Thymus (tissue), 11 donors: ENCODE measurements around the gene PRDM16. TPM values are rescaled to one million over a fixed set of nuclear protein-coding genes. Genes with fewer than 3 reads are reported as not detected.

Experiments
- DNase-seq, 9 donors: peaks; one replicate each; pipeline ENCODE4 v3.0.0-alpha.2; 2013; ENCODE audit warnings: low spot score in 9 of 9, low read depth in 6 of 9, missing footprints in 1 of 9
- H3K27ac ChIP-seq, 2 donors: one replicate each; pipeline ENCODE4 v1.5.1; 2013; ENCODE audit warnings: control low read depth in 1 of 2, low read depth in 1 of 2, low read length in 1 of 2, mild to moderate bottlenecking in 1 of 2, moderate library complexity in 1 of 2
- H3K27me3 ChIP-seq, 2 donors: one replicate each; pipeline ENCODE4 v1.5.1; 2013; ENCODE audit warnings: low read length in 1 of 2; ENCODE audit not compliant: control insufficient read depth in 2 of 2, insufficient read depth in 1 of 2
- H3K36me3 ChIP-seq, 2 donors: one replicate each; pipeline ENCODE4 v1.5.1; 2013; ENCODE audit warnings: low read length in 1 of 2, mild to moderate bottlenecking in 1 of 2, moderate library complexity in 1 of 2; ENCODE audit not compliant: control insufficient read depth in 2 of 2, insufficient read depth in 2 of 2
- H3K4me1 ChIP-seq, 2 donors: one replicate each; pipeline ENCODE4 v1.5.1; 2013; ENCODE audit warnings: low read length in 2 of 2; ENCODE audit not compliant: control insufficient read depth in 2 of 2, insufficient read depth in 2 of 2
- H3K4me3 ChIP-seq, 2 donors: one replicate each; pipeline ENCODE4 v1.5.1; 2013; ENCODE audit warnings: low read length in 2 of 2, control low read depth in 1 of 2, mild to moderate bottlenecking in 1 of 2
- H3K9me3 ChIP-seq, 2 donors: one replicate each; pipeline ENCODE4 v1.5.1; 2013; ENCODE audit warnings: low read length in 1 of 2, mild to moderate bottlenecking in 1 of 2; ENCODE audit not compliant: control insufficient read depth in 2 of 2, insufficient read depth in 1 of 2
- WGBS: extraction: QIAGEN DNeasy Blood & Tissue Kit; methylation state at CpG from one replicate; pipeline ENCODE4 v1.1.7; 2013; 5-methylcytosine and 5-hydroxymethylcytosine counted together
- polyA plus RNA-seq: library from polyadenylated mRNA; stranded (reverse); fragments of 200-250 nt; gene quantifications from one replicate; pipeline ENCODE4 v1.2.3, GENCODE V29; 2013
- total RNA-seq: library from RNA; stranded (reverse); fragments of 120-200 nt; gene quantifications from one replicate; pipeline ENCODE4 v1.2.4, GENCODE V29; 2013
- donor health status: healthy.

Gene PRDM16
- total and polyA plus RNA-seq, 2 donors: 0.09 to 0.55 TPM

- H3K27ac ChIP-seq: no peak overlapping the region
- no peak overlapping the region for H3K4me3 ChIP-seq
- H3K27me3 ChIP-seq: no peaks in the 10 kb centered on the region
- no peaks in the 10 kb centered on the region for H3K4me1 ChIP-seq
- peaks cover 0 to 3% of the 10 kb centered on the region in 2 donors for H3K9me3 ChIP-seq
- DNase-seq: no peak
- no peaks in the 10 kb centered on the region for H3K36me3 ChIP-seq
- WGBS: 92% methylated on average over 17 of the region's 17 CpGs
Measured at GRCh38 chr1:3405974-3406867, 337.2 kb downstream of the PRDM16 start.

GRCh38 chr1:3407021-3407420, 338.0 kb downstream of the PRDM16 start:
- Histone ChIP-seq H3K36me3 (no peaks in the 10 kb centered on the region), H3K27me3 (no peaks in the 10 kb centered on the region), H3K27ac (no peak overlapping the region), H3K9me3 (peaks cover 0 to 3% of the 10 kb centered on the region in 2 donors), H3K4me3 (no peak overlapping the region), H3K4me1 (no peaks in the 10 kb centered on the region)
- 97% methylated on average over 12 of the region's 12 CpGs for WGBS
- no peak for DNase-seq

GRCh38 chr1:3408751-3409266, 339.8 kb downstream of the PRDM16 start:
- no peak overlapping the region for H3K4me3 ChIP-seq
- H3K36me3 ChIP-seq: no peaks in the 10 kb centered on the region
- H3K4me1 ChIP-seq: no peaks in the 10 kb centered on the region
- H3K9me3 ChIP-seq: peaks cover 0 to 3% of the 10 kb centered on the region in 2 donors
- WGBS: 95% methylated on average over 36 of the region's 36 CpGs
- no peak for DNase-seq
- H3K27me3 ChIP-seq: no peaks in the 10 kb centered on the region
- H3K27ac ChIP-seq: no peak overlapping the region

GRCh38 chr1:3409366-3410141, 340.6 kb downstream of the PRDM16 start:
- no peaks in the 10 kb centered on the region for H3K36me3 ChIP-seq

GRCh38 chr1:3410142-3410925, 341.3 kb downstream of the PRDM16 start:
- Histone ChIP-seq H3K36me3 (no peaks in the 10 kb centered on the region), H3K4me1 (no peaks in the 10 kb centered on the region), H3K9me3 (peaks cover 0 to 5% of the 10 kb centered on the region in 2 donors), H3K4me3 (no peak overlapping the region), H3K27me3 (no peaks in the 10 kb centered on the region), H3K27ac (no peak overlapping the region)
- 88% methylated on average over 21 of the region's 21 CpGs for WGBS
- no peak for DNase-seq

More at GRCh38 chr1:3409366-3410141, 340.6 kb downstream of the PRDM16 start:
- no peak for DNase-seq
- no peak overlapping the region for H3K4me3 ChIP-seq
- 91% methylated on average over 19 of the region's 19 CpGs for WGBS
- no peaks in the 10 kb centered on the region for H3K27me3 ChIP-seq
- H3K9me3 ChIP-seq: peaks cover 0 to 5% of the 10 kb centered on the region in 2 donors
- H3K4me1 ChIP-seq: no peaks in the 10 kb centered on the region
- no peak overlapping the region for H3K27ac ChIP-seq

- DNase-seq: no peak
- Histone ChIP-seq H3K9me3 (peaks cover 5 to 6% of the 10 kb centered on the region in 2 donors), H3K4me1 (no peaks in the 10 kb centered on the region), H3K27ac (no peak overlapping the region), H3K36me3 (no peaks in the 10 kb centered on the region), H3K27me3 (no peaks in the 10 kb centered on the region), H3K4me3 (no peak overlapping the region)
- 95% methylated on average over 30 of the region's 30 CpGs for WGBS
Measured at GRCh38 chr1:3411806-3412205, 342.8 kb downstream of the PRDM16 start.

GRCh38 chr1:3412376-3412775, 343.4 kb downstream of the PRDM16 start:
- WGBS: 96% methylated on average over 33 of the region's 33 CpGs
- Histone ChIP-seq H3K4me1 (no peaks in the 10 kb centered on the region), H3K36me3 (no peaks in the 10 kb centered on the region), H3K27ac (no peak overlapping the region), H3K27me3 (no peaks in the 10 kb centered on the region), H3K9me3 (peaks cover 6 to 12% of the 10 kb centered on the region in 2 donors), H3K4me3 (no peak overlapping the region)
- no peak for DNase-seq

- peaks cover 3 to 12% of the 10 kb centered on the region in 2 donors for H3K9me3 ChIP-seq
- H3K27me3 ChIP-seq: no peaks in the 10 kb centered on the region
- 94% methylated on average over 34 of the region's 34 CpGs for WGBS
- H3K27ac ChIP-seq: no peak overlapping the region
- H3K36me3 ChIP-seq: no peaks in the 10 kb centered on the region
- H3K4me3 ChIP-seq: no peak overlapping the region
- DNase-seq: no peak
- no peaks in the 10 kb centered on the region for H3K4me1 ChIP-seq
Measured at GRCh38 chr1:3413975-3414710, 345.1 kb downstream of the PRDM16 start.
